Skeletal muscle satellite cell (primary cell): ENCODE results near the gene TP53I11.

ENCODE experiments used
- H3K27me3 ChIP-seq: 2 replicates; pipeline ENCODE4 v1.7.0; 2013; ENCODE audit warnings: low read length; ENCODE audit not compliant: control insufficient read depth, insufficient read depth
- H3K36me3 ChIP-seq: 2 replicates; pipeline ENCODE4 v1.7.0; 2013; ENCODE audit warnings: mild to moderate bottlenecking, control low read depth, low read length; ENCODE audit not compliant: insufficient read depth
- H3K4me1 ChIP-seq: 2 replicates; pipeline ENCODE4 v1.7.0; 2013; ENCODE audit warnings: low read length; ENCODE audit not compliant: control insufficient read depth, insufficient read depth
- H3K4me2 ChIP-seq: 2 replicates; pipeline ENCODE4 v1.7.0; 2013; ENCODE audit warnings: mild to moderate bottlenecking, low read length
- H3K4me3 ChIP-seq: 2 replicates; pipeline ENCODE4 v1.7.0; 2013; ENCODE audit warnings: low read length
- H3K9ac ChIP-seq: 2 replicates; pipeline ENCODE4 v1.7.0; 2013; ENCODE audit warnings: mild to moderate bottlenecking, low read depth, low read length, moderate library complexity
- H3K9me3 ChIP-seq: replicated peaks from 2 replicates; pipeline ENCODE4 v1.7.0; 2013; ENCODE audit warnings: mild to moderate bottlenecking, control low read depth, low read length

TP53I11 gene

DNA sequence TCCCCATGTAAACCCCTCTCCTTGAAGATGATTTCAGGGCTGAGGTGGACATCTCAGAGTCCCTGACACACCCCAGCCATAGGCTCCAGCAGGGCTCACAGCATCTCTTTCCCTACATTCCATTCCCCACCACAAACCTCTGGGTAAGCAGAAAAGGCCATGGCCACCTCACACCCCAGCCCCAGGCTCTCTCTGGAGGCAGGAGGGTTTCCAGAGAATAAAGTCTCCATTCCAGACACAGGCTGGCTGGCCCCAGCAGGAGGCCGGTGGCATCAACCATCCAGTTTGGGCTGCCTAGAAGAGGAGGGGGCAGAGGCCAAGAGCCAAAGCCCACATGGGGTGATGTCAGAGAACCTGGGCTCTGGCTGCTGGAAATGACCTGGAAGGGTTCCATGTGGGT lies 61.4 kb downstream of the TP53I11 start:
- H3K27me3 ChIP-seq: peaks cover 82% of the 10 kb centered on the region
- H3K36me3 ChIP-seq: no peaks in the 10 kb centered on the region
- no peak overlapping the region for H3K4me2 ChIP-seq
- peaks cover 2% of the 10 kb centered on the region for H3K4me1 ChIP-seq
- no peaks in the 10 kb centered on the region for H3K9me3 ChIP-seq
- H3K9ac ChIP-seq: no peak overlapping the region
- no peak overlapping the region for H3K4me3 ChIP-seq

DNA sequence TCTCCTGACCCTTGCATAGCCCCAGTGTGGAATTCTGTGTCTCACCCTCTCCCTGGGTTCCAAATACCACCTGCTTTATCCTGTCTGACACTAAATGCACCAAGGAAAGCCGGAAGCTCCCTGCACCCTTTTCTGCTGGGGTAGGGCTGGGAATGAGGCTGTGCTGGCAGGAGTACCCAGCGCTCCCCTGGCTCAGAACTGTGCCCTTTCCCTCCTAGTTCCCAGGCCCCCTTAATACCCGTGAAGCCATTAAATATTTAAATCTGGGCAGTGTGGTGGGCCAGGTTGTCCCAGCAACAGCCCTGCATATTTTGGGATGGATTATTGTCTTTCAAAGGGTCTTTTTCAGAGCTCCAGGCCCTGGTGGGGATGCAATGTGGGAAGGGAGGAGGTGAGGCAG lies 63.0 kb downstream of the TP53I11 start:
- Histone ChIP-seq H3K4me1 (no peaks in the 10 kb centered on the region), H3K9me3 (no peaks in the 10 kb centered on the region), H3K36me3 (no peaks in the 10 kb centered on the region), H3K4me3 (no peak overlapping the region), H3K9ac (no peak overlapping the region), H3K27me3 (peaks cover 84% of the 10 kb centered on the region), H3K4me2 (no peak overlapping the region)

DNA sequence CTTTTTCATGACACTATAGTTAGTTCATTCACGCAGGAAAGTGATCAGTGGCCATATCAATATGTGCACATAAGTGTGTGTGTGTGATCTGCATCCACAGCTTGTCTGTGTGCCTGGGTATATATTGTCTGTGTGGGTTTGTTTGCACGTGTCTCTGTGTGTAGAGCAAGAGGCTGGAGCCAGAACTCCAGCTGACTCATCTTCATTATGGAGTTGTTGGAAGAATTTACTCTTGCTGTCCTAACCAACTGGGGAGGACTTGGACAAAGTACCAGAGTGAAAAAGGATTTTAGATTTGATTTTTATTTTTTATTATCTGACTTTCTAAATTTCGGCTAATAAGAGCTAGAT lies 63.9 kb downstream of the TP53I11 start:
- Histone ChIP-seq H3K27me3 (peaks cover 84% of the 10 kb centered on the region), H3K9ac (no peak overlapping the region), H3K36me3 (no peaks in the 10 kb centered on the region), H3K9me3 (no peaks in the 10 kb centered on the region), H3K4me2 (no peak overlapping the region), H3K4me1 (no peaks in the 10 kb centered on the region), H3K4me3 (no peak overlapping the region)

DNA sequence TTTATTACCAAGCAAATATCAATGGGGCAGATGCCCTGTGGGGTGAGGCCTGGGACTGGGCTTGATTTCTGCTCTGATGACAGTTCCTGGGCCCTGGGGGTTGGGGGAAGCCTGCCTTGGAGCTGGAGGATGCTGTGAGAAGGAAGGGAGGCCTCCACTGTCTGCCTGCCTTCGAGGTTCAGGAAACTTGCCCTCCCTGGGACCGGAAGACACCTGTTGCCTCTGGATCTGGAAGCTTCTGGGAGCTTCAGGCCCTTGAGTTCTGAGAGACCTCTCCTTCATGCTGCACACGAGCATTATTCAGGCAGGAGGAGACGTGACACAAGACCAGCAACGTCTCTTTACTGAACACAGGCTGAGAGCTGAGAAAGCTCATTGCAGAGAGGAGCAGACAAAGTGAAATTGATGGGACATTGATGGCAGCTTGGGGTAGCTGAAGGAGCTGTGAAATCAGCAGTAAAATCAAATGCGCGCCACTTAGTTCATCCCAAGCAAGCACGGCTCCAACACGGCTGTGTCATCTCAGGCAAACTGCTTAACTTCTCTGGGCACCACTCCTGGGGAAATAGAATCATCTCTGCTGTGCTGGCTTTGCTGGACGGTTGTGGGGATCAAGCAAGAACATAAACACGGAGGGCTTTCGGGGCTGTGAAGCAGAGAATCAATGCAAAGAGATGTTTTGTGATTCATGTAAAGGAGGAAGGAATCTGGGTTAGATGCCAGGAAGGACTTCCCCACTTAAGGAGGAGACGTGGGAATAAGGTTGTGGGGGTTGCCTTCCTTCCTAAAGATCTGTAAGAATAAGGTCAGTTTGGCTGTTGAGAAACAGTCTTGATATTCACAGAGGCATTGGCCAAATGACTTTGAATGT lies 64.5 kb downstream of the TP53I11 start:
- Histone ChIP-seq H3K9ac (no peak overlapping the region), H3K27me3 (peaks cover 84% of the 10 kb centered on the region)

DNA sequence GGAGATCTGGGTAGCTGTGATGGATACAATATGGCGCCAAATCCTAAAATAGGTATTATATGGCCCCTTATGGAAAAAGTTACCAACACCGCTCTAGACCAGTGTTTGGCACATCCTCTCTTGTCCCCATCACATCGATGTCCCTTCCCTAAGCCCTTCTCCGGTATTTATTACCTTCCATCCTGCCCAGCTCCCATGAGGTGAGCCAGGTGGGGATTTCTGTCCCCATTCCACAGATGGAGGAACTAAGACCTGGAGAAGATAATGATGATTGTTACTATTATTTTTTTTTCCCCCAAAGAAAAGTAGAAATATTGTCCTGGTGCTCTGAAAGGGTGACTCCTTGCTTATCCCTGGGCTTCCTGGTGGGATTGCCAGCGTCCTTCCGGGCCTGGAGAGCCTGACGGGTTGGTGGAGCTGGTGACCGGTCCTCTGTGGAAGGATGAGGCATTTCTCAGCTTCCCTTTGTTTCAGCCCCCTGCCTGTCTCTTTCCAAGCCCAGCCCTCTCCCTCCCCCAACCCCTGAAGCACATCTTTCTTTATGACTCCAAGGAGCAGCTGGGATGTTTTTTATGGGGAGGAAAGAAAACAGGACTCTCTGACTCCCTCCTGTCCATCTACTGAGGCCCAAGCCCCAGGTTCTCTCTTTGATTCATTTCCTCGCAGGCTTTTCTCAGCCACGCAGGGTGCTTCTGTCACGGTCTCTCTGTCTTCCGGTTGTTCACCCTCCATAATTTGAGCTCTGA lies 65.4 kb downstream of the TP53I11 start:
- Histone ChIP-seq H3K4me2 (no peak overlapping the region), H3K9ac (no peak overlapping the region), H3K9me3 (no peaks in the 10 kb centered on the region), H3K27me3 (peaks cover 91% of the 10 kb centered on the region), H3K36me3 (no peaks in the 10 kb centered on the region), H3K4me1 (no peaks in the 10 kb centered on the region), H3K4me3 (no peak overlapping the region)

More for the DNA sequence above, 64.5 kb downstream of the TP53I11 start:
- Histone ChIP-seq H3K9me3 (no peaks in the 10 kb centered on the region), H3K4me3 (no peak overlapping the region), H3K4me2 (no peak overlapping the region), H3K4me1 (no peaks in the 10 kb centered on the region), H3K36me3 (no peaks in the 10 kb centered on the region)

DNA sequence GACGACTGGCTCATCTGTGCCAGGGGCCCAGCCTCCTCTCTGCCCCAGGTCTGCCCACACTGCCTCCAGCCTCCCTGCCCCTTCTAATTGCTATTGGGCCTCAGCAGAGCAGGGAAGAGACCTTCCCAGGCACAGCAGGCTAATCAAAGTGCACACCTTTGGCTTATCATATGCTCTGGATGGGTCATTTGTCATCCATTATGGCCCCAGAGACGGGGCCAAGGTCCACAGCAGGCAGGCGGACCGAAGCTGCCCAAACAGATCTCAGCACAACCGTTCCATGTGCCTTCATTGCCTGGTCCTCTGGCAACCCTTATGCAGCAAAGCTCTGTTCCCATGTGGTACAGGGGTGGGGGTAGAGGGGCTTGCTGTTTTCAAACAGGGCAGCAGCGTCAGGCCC lies 66.6 kb downstream of the TP53I11 start:
- Histone ChIP-seq H3K4me3 (no peak overlapping the region), H3K27me3 (peaks cover 91% of the 10 kb centered on the region), H3K9me3 (no peaks in the 10 kb centered on the region), H3K9ac (no peak overlapping the region), H3K36me3 (no peaks in the 10 kb centered on the region), H3K4me1 (no peaks in the 10 kb centered on the region), H3K4me2 (no peak overlapping the region)

DNA sequence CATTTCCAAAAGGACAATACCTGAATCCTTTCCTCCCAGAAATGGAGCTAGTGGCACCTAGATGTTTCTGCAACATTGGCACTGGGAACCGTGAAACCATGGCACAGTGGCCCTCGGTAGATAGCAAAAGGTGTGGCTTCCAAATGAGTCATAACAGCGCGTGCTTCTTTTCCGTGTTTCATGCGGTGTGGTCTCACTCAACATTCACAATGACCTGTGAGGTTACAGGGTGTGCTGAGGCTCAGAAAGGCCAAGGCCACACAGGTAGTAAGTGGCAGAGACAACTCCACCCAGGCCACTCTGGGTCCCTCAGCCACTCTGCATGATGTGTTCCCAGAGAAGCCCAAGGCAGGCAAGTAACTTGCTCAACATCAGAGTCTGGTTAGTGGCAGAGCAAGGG lies 67.4 kb downstream of the TP53I11 start:
- Histone ChIP-seq H3K36me3 (no peaks in the 10 kb centered on the region), H3K27me3 (peaks cover 93% of the 10 kb centered on the region), H3K4me1 (no peaks in the 10 kb centered on the region), H3K9ac (no peak overlapping the region), H3K4me3 (no peak overlapping the region), H3K9me3 (no peaks in the 10 kb centered on the region), H3K4me2 (no peak overlapping the region)
